ENCODE results near the gene DNAH17. TPM values are rescaled to one million over a fixed set of nuclear protein-coding genes. Genes with fewer than 3 reads are reported as not detected.

The DNAH17 gene
- total RNA-seq, 1 experiment from 2014 or later = 0.18 TPM

- Histone ChIP-seq H3K36me3 (ENCODE audit: control insufficient read depth, insufficient read depth, low read length) (no peaks in the 10 kb centered on the region; the same call in 1 of the 2 replicates), H3K27ac (ENCODE audit: low read length) (no peak overlapping the region), H3K27me3 (ENCODE audit: control insufficient read depth, insufficient read depth, low read length) (no peaks in the 10 kb centered on the region), H3K4me1 (ENCODE audit: control insufficient read depth, insufficient read depth, low read length) (peaks cover 12% of the 10 kb centered on the region; the same call in 1 of the 2 replicates), H3K4me3 (ENCODE audit: low read depth in 2 of 2, low read length in 2 of 2) (no peak overlapping the region), H3K9me3 (ENCODE audit: control insufficient read depth, insufficient read depth, low read depth, low read length) (no peaks in the 10 kb centered on the region)
- in situ Hi-C loops (cut with HindIII; ENCODE audit: low pct_unique_long_range_greater_than_20kb, low sequenced_read_pairs) = no loop called here
- BruUV-seq (replicated peaks) = no TSS peak
- DNase-seq (ENCODE audit: low read depth, low spot score) (no peak), ATAC-seq (no peak)
- CTCF ChIA-PET = interaction anchor here (0.7 kb wide), 2 partner anchors 16 to 161 kb away, joined by 3 read pairs; no protein-coding TSS in a partner anchor
- intact Hi-C loops (cut with micrococcal nuclease; ENCODE audit: unreplicated experiment) = no loop called here
- POLR2A ChIA-PET = interaction anchor here (0.7 kb wide), 1 partner anchor 124 kb away, joined by 9 read pairs; no protein-coding TSS in a partner anchor
- peak; percentile 16; the same call in 1 of the 2 replicates for TF ChIP-seq CTCF (IDR thresholded peaks at IDR 0.05)
- no peak for TF ChIP-seq TCF7L2 (IDR thresholded peaks at IDR 0.05; ENCODE audit: low read depth, low read length)
These were observed 159.7 kb downstream of the DNAH17 start for GRCh38 chr17:78417531-78417909.

- H3K27ac ChIP-seq (ENCODE audit: low read length) = no peak overlapping the region
- CTCF ChIA-PET = no interaction called here
- DNase-seq (ENCODE audit: low read depth, low spot score) = no peak
- intact Hi-C loops (cut with micrococcal nuclease; ENCODE audit: unreplicated experiment) (no loop called here), in situ Hi-C loops (cut with HindIII; ENCODE audit: low pct_unique_long_range_greater_than_20kb, low sequenced_read_pairs) (no loop called here)
- H3K36me3 ChIP-seq (ENCODE audit: control insufficient read depth, insufficient read depth, low read length) = no peaks in the 10 kb centered on the region; the same call in 1 of the 2 replicates
- TF ChIP-seq CTCF (IDR thresholded peaks at IDR 0.05) (no peak), POLR2AphosphoS5 (IDR thresholded peaks at IDR 0.05; ENCODE audit: low read depth, low read length) (no peak), TCF7L2 (IDR thresholded peaks at IDR 0.05; ENCODE audit: low read depth, low read length) (no peak), SIN3A (IDR thresholded peaks at IDR 0.05; ENCODE audit: borderline replicate concordance, insufficient read depth, low read depth, low read length) (no peak), REST (IDR thresholded peaks at IDR 0.05; ENCODE audit: insufficient read depth in 1 of 2, low read depth in 2 of 2, low read length in 1 of 2) (no peak)
- no peak for ATAC-seq
- POLR2A ChIA-PET = no interaction called here
- peaks cover 12% of the 10 kb centered on the region; the same call in 1 of the 2 replicates for H3K4me1 ChIP-seq (ENCODE audit: control insufficient read depth, insufficient read depth, low read length)
- no peaks in the 10 kb centered on the region for H3K9me3 ChIP-seq (ENCODE audit: control insufficient read depth, insufficient read depth, low read depth, low read length)
- no peaks in the 10 kb centered on the region for H3K27me3 ChIP-seq (ENCODE audit: control insufficient read depth, insufficient read depth, low read length)
- no peak overlapping the region for H3K4me3 ChIP-seq (ENCODE audit: low read depth in 2 of 2, low read length in 2 of 2)
- no TSS peak for BruUV-seq (replicated peaks)
These were observed 160.2 kb downstream of the DNAH17 start for GRCh38 chr17:78416791-78417530.
